A673 (cell line): ENCODE measurements around the gene ORM1. TPM values are rescaled to one million over a fixed set of nuclear protein-coding genes. Genes with fewer than 3 reads are reported as not detected.

ENCODE experiments used
- BruUV-seq: library from RNA; stranded (reverse); fragments of 400-500 nt; replicated peaks from 2 replicates; lab custom pipeline; 2021; lab: Mats Ljungman, UMichigan
- CTCF ChIA-PET: fragments of 300-600 bp; sonication (Branson Sonifier 250); formaldehyde crosslinking; loops from one replicate; lab custom pipeline; 2022; ENCODE audit warnings: antibody characterized with exemption; lab: Charles Lee
- POLR2A ChIA-PET: fragments of 300-600 bp; sonication (Branson Sonifier 250); formaldehyde crosslinking; loops from one replicate; lab custom pipeline; 2022; ENCODE audit warnings: antibody characterized with exemption; ENCODE audit not compliant: low non-redundant PET; lab: Charles Lee
- DNase-seq: peaks from one replicate; pipeline ENCODE4 v3.0.0-alpha.2; 2015; ENCODE audit warnings: low spot score
- H3K27ac ChIP-seq: fragments of 200-600 bp; sonication (generic); 2 replicates; pipeline ENCODE4 v1.5.1; 2016; ENCODE audit warnings: mixed run types, low read depth, mild to moderate bottlenecking, mixed read lengths, antibody characterized with exemption, low read length; ENCODE audit not compliant: poor library complexity, severe bottlenecking
- H3K27me3 ChIP-seq: fragments of 200-600 bp; sonication (generic); replicated peaks from 2 replicates; pipeline ENCODE4 v1.6.1; 2017; ENCODE audit warnings: mixed run types, low read depth, mild to moderate bottlenecking, mixed read lengths, antibody characterized with exemption, low read length; ENCODE audit not compliant: insufficient read depth, poor library complexity
- H3K36me3 ChIP-seq: fragments of 200-600 bp; sonication (generic); 2 replicates; pipeline ENCODE4 v1.6.1; 2016; ENCODE audit warnings: mixed run types, mild to moderate bottlenecking, mixed read lengths, antibody characterized with exemption, low read length; ENCODE audit not compliant: insufficient read depth, poor library complexity, severe bottlenecking
- H3K4me1 ChIP-seq: fragments of 200-600 bp; sonication (generic); 2 replicates; pipeline ENCODE4 v1.6.1; 2017; ENCODE audit warnings: mixed run types, mild to moderate bottlenecking, mixed read lengths, antibody characterized with exemption, low read length; ENCODE audit not compliant: insufficient read depth, poor library complexity, severe bottlenecking
- H3K4me3 ChIP-seq: fragments of 200-600 bp; sonication (generic); 2 replicates; pipeline ENCODE4 v1.5.1; 2016; ENCODE audit warnings: low read depth, mixed run types, mild to moderate bottlenecking, mixed read lengths, low read length; ENCODE audit not compliant: poor library complexity, severe bottlenecking
- H3K9me3 ChIP-seq: fragments of 200-600 bp; sonication (generic); 2 replicates; pipeline ENCODE4 v1.6.1; 2016; ENCODE audit warnings: mixed run types, low read depth, mild to moderate bottlenecking, mixed read lengths, antibody characterized with exemption, low read length; ENCODE audit not compliant: poor library complexity, severe bottlenecking
- CTCF ChIP-seq: fragments of 300-800, 200-600 bp; sonication (generic); conservative IDR thresholded peaks from 2 replicates; pipeline ENCODE4 v1.5.1; 2017; ENCODE audit warnings: low read depth, mild to moderate bottlenecking, antibody characterized with exemption, low read length, moderate library complexity, mixed read lengths
- EZH2 ChIP-seq: fragments of 200-600 bp; sonication (generic); IDR thresholded peaks from 2 replicates; pipeline ENCODE4 v1.6.1; 2017; ENCODE audit warnings: borderline replicate concordance, low read depth, mild to moderate bottlenecking, mixed read lengths, antibody characterized with exemption, low read length; ENCODE audit not compliant: poor library complexity, severe bottlenecking
- intact Hi-C: fragments of 100-400 bp; cut with micrococcal nuclease; formaldehyde crosslinking; loops from one replicate; pipeline ENCODE4 v1.10.0; 2022; ENCODE audit not compliant: unreplicated experiment
- total RNA-seq: library from RNA; stranded (reverse); gene quantifications from 2 replicates; pipeline ENCODE4 v1.2.3, GENCODE V29; 2021

The ORM1 gene
- total RNA-seq, 1 experiment from 2014 or later: not detected

- BruUV-seq: no TSS peak
- intact Hi-C loops: loop anchor here (10.0 kb wide), 3 partner anchors 495 to 615 kb away; no protein-coding TSS in a partner anchor
- POLR2A ChIA-PET: no interaction called here
Measured at GRCh38 chr9:114299286-114300152, 23.4 kb upstream of the ORM1 start.

DNA sequence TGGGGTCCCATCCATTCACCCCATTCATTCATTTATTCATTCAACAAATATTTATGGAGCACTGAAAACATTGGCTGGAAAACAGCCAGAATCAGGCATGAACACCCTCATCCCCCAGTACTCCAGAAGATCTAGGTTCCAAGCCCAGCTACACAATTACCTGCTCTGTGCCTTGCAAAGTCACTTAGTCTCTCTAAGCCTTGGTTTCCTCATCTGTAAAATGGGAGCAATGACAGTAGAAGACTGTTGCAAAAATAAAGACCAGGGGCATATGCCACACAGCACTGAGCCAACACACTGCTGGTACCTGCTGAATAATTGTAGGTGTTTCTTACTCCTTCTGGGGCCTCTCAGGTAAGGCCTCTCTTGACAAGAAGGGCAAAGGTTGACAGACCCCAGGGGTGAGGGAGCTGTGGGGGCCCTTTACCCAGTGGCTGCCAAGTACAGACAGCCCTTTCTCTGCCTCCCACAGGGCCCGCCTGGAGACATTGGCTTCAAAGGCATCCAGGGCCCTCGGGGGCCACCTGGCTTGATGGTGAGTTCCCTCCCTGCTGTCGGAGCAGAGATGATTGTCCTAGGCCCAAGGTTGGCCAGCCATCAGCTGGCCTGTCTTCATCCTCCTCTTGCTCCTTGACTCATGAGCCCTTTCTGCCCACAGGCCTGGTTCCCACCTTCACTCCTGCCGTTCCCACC lies 22.6 kb upstream of the ORM1 start:
- H3K27me3 ChIP-seq: no peaks in the 10 kb centered on the region
- no peak overlapping the region for H3K4me3 ChIP-seq
- H3K4me1 ChIP-seq: no peaks in the 10 kb centered on the region
- peaks cover 8% of the 10 kb centered on the region for H3K9me3 ChIP-seq
- CTCF ChIA-PET: interaction anchor here (0.6 kb wide), 1 partner anchor 714 kb away, joined by 6 read pairs; no protein-coding TSS in a partner anchor
- TF ChIP-seq EZH2 (no peak), CTCF (no peak)
- no peak overlapping the region for H3K27ac ChIP-seq
- no peak for DNase-seq
- intact Hi-C loops: no loop called here
- POLR2A ChIA-PET: no interaction called here
- peaks cover 11% of the 10 kb centered on the region for H3K36me3 ChIP-seq
- no TSS peak for BruUV-seq

More at GRCh38 chr9:114299286-114300152, 23.4 kb upstream of the ORM1 start:
- H3K27ac ChIP-seq: no peak overlapping the region
- no peak overlapping the region for H3K4me3 ChIP-seq
- CTCF ChIA-PET: interaction anchor here (0.6 kb wide), 1 partner anchor 715 kb away, joined by 6 read pairs; no protein-coding TSS in a partner anchor
- no peaks in the 10 kb centered on the region for H3K4me1 ChIP-seq
- peaks cover 14% of the 10 kb centered on the region for H3K9me3 ChIP-seq
- H3K36me3 ChIP-seq: peaks cover 19% of the 10 kb centered on the region
- no peak for DNase-seq
- TF ChIP-seq EZH2: no peak
- no peak for TF ChIP-seq CTCF
- no peaks in the 10 kb centered on the region for H3K27me3 ChIP-seq

DNA sequence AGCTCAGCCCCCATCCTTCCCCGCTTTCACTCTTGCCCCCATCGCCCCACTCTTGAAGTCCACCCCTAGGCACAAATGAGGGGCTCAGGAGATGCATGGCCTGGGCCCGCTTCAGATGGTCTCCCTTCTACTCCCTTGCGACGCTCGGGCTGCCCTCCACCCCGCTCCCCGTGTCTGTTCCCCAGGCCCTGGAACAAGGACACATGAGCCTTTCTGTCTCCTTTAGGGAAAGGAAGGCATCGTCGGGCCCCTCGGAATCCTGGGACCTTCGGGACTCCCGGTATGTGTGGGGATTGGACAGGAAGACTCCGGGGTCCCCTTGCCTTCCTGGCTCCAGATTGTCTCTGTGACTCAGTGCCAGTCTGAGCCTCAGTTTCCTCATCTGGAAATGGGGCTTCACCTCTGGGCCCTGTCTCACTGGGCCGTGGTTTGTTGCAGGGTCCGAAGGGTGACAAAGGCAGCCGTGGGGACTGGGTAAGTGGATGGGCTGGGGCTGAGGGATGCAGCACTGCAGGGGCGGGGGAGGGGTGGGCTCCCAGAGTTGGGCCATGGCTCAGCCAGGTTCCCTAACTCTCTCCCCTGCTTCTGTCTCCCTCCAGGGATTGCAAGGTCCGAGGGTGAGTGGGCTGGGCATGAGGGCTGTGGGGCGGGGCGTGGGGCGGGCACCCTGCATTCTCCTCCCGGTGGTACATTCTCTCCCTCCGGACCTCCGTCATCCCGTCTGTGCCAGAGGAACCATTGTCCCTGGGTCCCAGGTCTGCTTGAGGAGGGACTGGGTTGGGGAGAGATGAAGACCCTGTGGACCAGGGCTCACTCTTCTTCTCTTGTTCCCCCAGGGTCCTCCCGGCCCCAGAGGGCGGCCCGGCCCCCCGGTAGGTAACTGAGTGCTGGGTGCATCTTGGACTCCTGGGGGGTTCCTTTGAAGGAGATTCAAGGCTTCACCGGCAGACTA lies 21.8 kb upstream of the ORM1 start:
- no peak overlapping the region for H3K4me3 ChIP-seq
- DNase-seq: no peak
- TF ChIP-seq EZH2: no peak
- TF ChIP-seq CTCF: no peak
- H3K27ac ChIP-seq: no peak overlapping the region
- CTCF ChIA-PET: no interaction called here
- no TSS peak for BruUV-seq
- intact Hi-C loops: no loop called here
- H3K27me3 ChIP-seq: no peaks in the 10 kb centered on the region
- POLR2A ChIA-PET: no interaction called here
- no peaks in the 10 kb centered on the region for H3K4me1 ChIP-seq
- peaks cover under 1% of the 10 kb centered on the region for H3K9me3 ChIP-seq
- H3K36me3 ChIP-seq: peaks cover 5% of the 10 kb centered on the region
